Fibroblast of skin of scalp (primary cell): ENCODE data around the gene GATAD2B.
"Not testable (repeated sequence)": the region's sequence is repeated elsewhere in the genome, so short reads cannot be mapped to it uniquely, and the experiment has no call there.

Source experiments
- DNase-seq: peaks from one replicate; pipeline ENCODE4 v3.0.0-alpha.2; 2013

The GATAD2B gene

GRCh38 chr1:153776845-153777370, 145.9 kb downstream of the GATAD2B start:
- no peak for DNase-seq

GRCh38 chr1:153776352-153776751, 146.4 kb downstream of the GATAD2B start:
- DNase-seq, result no peak

GRCh38 chr1:153775458-153776327, 147.1 kb downstream of the GATAD2B start:
- DNase-seq, result peak; percentile 55

GRCh38 chr1:153774780-153775457, 147.9 kb downstream of the GATAD2B start, which contains the start of gene SLC27A3:
Gene SLC27A3 (plus strand): TSS chr1:153775407. CDS start chr1:153775498, 91 bp downstream.
- DNase-seq, result peak; percentile 67

- no peak for DNase-seq
Observed at GRCh38 chr1:153774026-153774595, 148.7 kb downstream of the GATAD2B start.

GRCh38 chr1:153773096-153773921, 149.5 kb downstream of the GATAD2B start:
- DNase-seq, result no peak

- peak; percentile 20 for DNase-seq
Observed at GRCh38 chr1:153771841-153772593, 150.8 kb downstream of the GATAD2B start.

GRCh38 chr1:153771261-153771660, 151.5 kb downstream of the GATAD2B start:
- DNase-seq, result no peak

- peak; percentile 29 for DNase-seq
Observed at GRCh38 chr1:153770797-153771196, 152.0 kb downstream of the GATAD2B start.

GRCh38 chr1:153769221-153769620, 153.6 kb downstream of the GATAD2B start:
- DNase-seq, result no peak

GRCh38 chr1:153768316-153769181, 154.2 kb downstream of the GATAD2B start:
- DNase-seq, result no peak

- no peak for DNase-seq
Observed at GRCh38 chr1:153767519-153767918, 155.3 kb downstream of the GATAD2B start.

- not testable (repeated sequence) for DNase-seq
Observed at GRCh38 chr1:153766663-153767062, 156.1 kb downstream of the GATAD2B start.

GRCh38 chr1:153764310-153764709, 158.5 kb downstream of the GATAD2B start:
- DNase-seq, result no peak

GRCh38 chr1:153763365-153764225, 159.2 kb downstream of the GATAD2B start:
- DNase-seq, result no peak

- DNase-seq, result no peak
Observed at GRCh38 chr1:153760440-153760839, 162.3 kb downstream of the GATAD2B start.
